ENCODE data around the gene SMOC2.

Gene SMOC2

GRCh38 chr6:168440520-168441433 lies at the start of gene SMOC2:
SMOC2 (plus strand) TSS chr6:168441184; CDS start chr6:168441371, 187 bp downstream.
- peak; percentile 72 for DNase-seq

- DNase-seq = no peak
Observed at GRCh38 chr6:168393126-168393870, 47.7 kb upstream of the SMOC2 start.

- no peak for DNase-seq
Observed at GRCh38 chr6:168394606-168395005, 46.4 kb upstream of the SMOC2 start.

- DNase-seq = no peak
Observed at GRCh38 chr6:168395983-168396382, 45.0 kb upstream of the SMOC2 start.

- DNase-seq = no peak
Observed at GRCh38 chr6:168396561-168396960, 44.4 kb upstream of the SMOC2 start.

GRCh38 chr6:168397012-168397411 lies 44.0 kb upstream of the SMOC2 start:
- DNase-seq = peak; percentile 34

- no peak for DNase-seq
Observed at GRCh38 chr6:168400037-168400436, 40.9 kb upstream of the SMOC2 start.

GRCh38 chr6:168403370-168404005 lies 37.5 kb upstream of the SMOC2 start:
- no peak for DNase-seq

- no peak for DNase-seq
Observed at GRCh38 chr6:168404560-168404959, 36.4 kb upstream of the SMOC2 start.

- no peak for DNase-seq
Observed at GRCh38 chr6:168407842-168408241, 33.1 kb upstream of the SMOC2 start.

GRCh38 chr6:168408504-168409136 lies 32.4 kb upstream of the SMOC2 start:
- DNase-seq = no peak

- no peak for DNase-seq
Observed at GRCh38 chr6:168410035-168410434, 30.9 kb upstream of the SMOC2 start.

- DNase-seq = no peak
Observed at GRCh38 chr6:168410554-168411011, 30.4 kb upstream of the SMOC2 start.

GRCh38 chr6:168411130-168411529 lies 29.9 kb upstream of the SMOC2 start:
- no peak for DNase-seq

GRCh38 chr6:168411793-168412192 lies 29.2 kb upstream of the SMOC2 start:
- no peak for DNase-seq

- DNase-seq = no peak
Observed at GRCh38 chr6:168412456-168412855, 28.5 kb upstream of the SMOC2 start.

- no peak for DNase-seq
Observed at GRCh38 chr6:168413018-168413720, 27.8 kb upstream of the SMOC2 start.

GRCh38 chr6:168413856-168414255 lies 27.1 kb upstream of the SMOC2 start:
- no peak for DNase-seq

GRCh38 chr6:168414336-168415097 lies 26.5 kb upstream of the SMOC2 start:
- DNase-seq = no peak

GRCh38 chr6:168415098-168415992 lies 25.6 kb upstream of the SMOC2 start:
- DNase-seq = no peak
